ENCODE results near the gene CP. TPM values are rescaled to one million over a fixed set of nuclear protein-coding genes. Genes with fewer than 3 reads are reported as not detected.
"Not testable (repeated sequence)": the region's sequence is repeated elsewhere in the genome, so short reads cannot be mapped to it uniquely, and the experiment has no call there.

CP gene
- polyA plus RNA-seq, 1 donor (not counting 4 experiments of a cell fraction or from before 2014, with no cell fraction given), result 0.03 TPM

DNA sequence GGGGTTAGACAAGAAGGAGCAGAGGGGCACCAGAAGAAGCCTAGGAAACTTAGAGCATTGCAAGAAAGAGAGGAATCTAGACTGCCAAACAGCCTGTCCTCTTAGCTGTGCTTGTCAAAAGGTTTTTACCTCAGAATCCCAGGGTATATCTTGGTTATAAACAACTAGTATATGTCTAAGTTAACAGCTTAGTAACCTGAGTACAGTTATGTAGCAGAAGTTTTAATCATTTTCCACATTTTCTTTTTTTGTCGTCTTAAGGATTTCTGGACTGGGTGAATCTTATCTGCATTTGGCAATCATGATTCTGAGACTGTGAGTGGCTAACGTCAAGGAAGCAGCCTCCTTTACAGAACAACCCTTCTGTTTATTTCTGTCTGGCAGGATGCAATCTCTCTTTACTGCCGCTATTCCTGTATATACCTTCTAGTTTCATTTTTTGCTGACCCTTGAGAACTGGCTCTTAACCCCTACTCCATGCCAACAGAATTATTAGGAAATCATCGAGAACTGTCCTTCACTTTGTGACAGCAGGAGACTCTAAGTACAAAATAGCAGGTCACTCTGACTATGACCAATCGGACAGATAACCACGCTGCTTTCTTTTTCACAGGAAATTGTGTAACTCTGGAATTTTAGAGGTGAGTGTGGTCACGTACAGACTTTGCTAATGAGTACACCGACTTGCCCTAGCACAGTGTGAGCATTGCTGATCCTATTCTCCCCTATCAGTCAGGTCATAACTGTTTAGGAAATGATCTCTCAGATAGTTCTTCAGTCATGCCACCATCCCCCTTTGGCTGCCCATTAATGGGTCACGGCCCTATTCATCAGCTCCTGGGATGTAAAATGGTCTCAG, 3.3 kb upstream of the CP start:
- H3K4me3 ChIP-seq (ENCODE audit: control insufficient read depth in 2 of 3, extremely low read depth in 1 of 3, insufficient read depth in 2 of 3, low read depth in 1 of 3, low read length in 3 of 3), result peak overlapping the region; percentile 18 to 40 (median 29)
- peak overlapping the region; percentile 56 for H3K27ac ChIP-seq (ENCODE audit: control insufficient read depth, insufficient read depth, low read length)
- dilution Hi-C loops (cut with MboI; ENCODE audit: extremely low pct_ligation_motif_present, low sequenced_read_pairs), result no loop called here
- H3K9ac ChIP-seq (ENCODE audit: control insufficient read depth, extremely low read depth, insufficient read depth, low read length), result peak overlapping the region; percentile 36
- no peaks in the 10 kb centered on the region for H3K9me3 ChIP-seq (ENCODE audit: control insufficient read depth, low read depth, low read length)
- peak overlapping the region; percentile 74 for H2AFZ ChIP-seq (ENCODE audit: control insufficient read depth, low read length)
- H3K79me2 ChIP-seq (ENCODE audit: control insufficient read depth, insufficient read depth, low read length), result no peaks in the 10 kb centered on the region
- H3K4me1 ChIP-seq (ENCODE audit: control insufficient read depth, extremely low read depth, insufficient read depth, low read length), result peaks cover 7% of the 10 kb centered on the region
- DNase-seq (ENCODE audit: low read depth, low spot score) (no peak), FAIRE-seq (peak; percentile 79)
- H3K4me2 ChIP-seq (ENCODE audit: control insufficient read depth, extremely low read depth, insufficient read depth, low read depth, low read length), result peak overlapping the region; percentile 77
- H3K36me3 ChIP-seq (ENCODE audit: control insufficient read depth in 2 of 2, extremely low read depth in 1 of 2, insufficient read depth in 2 of 2, low read length in 2 of 2), result no peaks in the 10 kb centered on the region
- no peak for TF ChIP-seq EZH2 (IDR thresholded peaks at IDR 0.05; ENCODE audit: low read length)
- TF ChIP-seq, protein P1, sequence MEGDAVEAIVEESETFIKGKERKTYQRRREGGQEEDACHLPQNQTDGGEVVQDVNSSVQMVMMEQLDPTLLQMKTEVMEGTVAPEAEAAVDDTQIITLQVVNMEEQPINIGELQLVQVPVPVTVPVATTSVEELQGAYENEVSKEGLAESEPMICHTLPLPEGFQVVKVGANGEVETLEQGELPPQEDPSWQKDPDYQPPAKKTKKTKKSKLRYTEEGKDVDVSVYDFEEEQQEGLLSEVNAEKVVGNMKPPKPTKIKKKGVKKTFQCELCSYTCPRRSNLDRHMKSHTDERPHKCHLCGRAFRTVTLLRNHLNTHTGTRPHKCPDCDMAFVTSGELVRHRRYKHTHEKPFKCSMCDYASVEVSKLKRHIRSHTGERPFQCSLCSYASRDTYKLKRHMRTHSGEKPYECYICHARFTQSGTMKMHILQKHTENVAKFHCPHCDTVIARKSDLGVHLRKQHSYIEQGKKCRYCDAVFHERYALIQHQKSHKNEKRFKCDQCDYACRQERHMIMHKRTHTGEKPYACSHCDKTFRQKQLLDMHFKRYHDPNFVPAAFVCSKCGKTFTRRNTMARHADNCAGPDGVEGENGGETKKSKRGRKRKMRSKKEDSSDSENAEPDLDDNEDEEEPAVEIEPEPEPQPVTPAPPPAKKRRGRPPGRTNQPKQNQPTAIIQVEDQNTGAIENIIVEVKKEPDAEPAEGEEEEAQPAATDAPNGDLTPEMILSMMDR (optimal IDR thresholded peaks at IDR 0.05 in 1 of 3, IDR thresholded peaks at IDR 0.05 in 1 of 3, conservative IDR thresholded peaks at IDR 0.05 in 1 of 3; ENCODE audit: extremely low read depth in 1 of 3, insufficient read depth in 2 of 3, low read length in 3 of 3), result no peak
- no peaks in the 10 kb centered on the region for H3K9me1 ChIP-seq (ENCODE audit: control insufficient read depth, extremely low read depth, insufficient read depth, low read length)
- no peaks in the 10 kb centered on the region for H3K27me3 ChIP-seq (ENCODE audit: control insufficient read depth, extremely low read depth, insufficient read depth, low read length)
- H4K20me1 ChIP-seq (ENCODE audit: control insufficient read depth, extremely low read depth, insufficient read depth, low read length), result no peaks in the 10 kb centered on the region

DNA sequence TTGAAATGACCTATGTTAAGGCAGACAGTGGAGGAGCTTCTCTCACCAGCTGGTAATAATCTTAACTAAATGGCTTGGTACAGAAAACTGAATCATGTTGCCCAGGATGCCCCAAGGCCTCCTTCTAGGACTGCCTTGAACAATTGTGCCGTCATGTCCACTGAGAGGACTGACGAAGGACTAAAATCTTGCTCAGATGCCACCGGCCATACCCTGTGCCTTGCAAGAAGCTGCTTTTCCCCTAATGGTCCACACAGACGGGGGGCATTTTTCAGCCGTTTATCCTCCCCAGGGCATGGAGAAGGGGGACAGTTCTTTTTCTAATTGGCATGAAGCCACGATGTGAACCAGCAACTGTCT, 1.8 kb upstream of the CP start:
- Histone ChIP-seq H3K4me2 (ENCODE audit: control insufficient read depth, extremely low read depth, insufficient read depth, low read depth, low read length) (no peak overlapping the region), H3K36me3 (ENCODE audit: control insufficient read depth in 2 of 2, extremely low read depth in 1 of 2, insufficient read depth in 2 of 2, low read length in 2 of 2) (no peaks in the 10 kb centered on the region), H4K20me1 (ENCODE audit: control insufficient read depth, extremely low read depth, insufficient read depth, low read length) (no peaks in the 10 kb centered on the region), H3K4me1 (ENCODE audit: control insufficient read depth, extremely low read depth, insufficient read depth, low read length) (peaks cover 7% of the 10 kb centered on the region), H3K4me3 (ENCODE audit: control insufficient read depth in 2 of 3, extremely low read depth in 1 of 3, insufficient read depth in 2 of 3, low read depth in 1 of 3, low read length in 3 of 3) (no peak overlapping the region), H3K79me2 (ENCODE audit: control insufficient read depth, insufficient read depth, low read length) (no peaks in the 10 kb centered on the region), H3K27ac (ENCODE audit: control insufficient read depth, insufficient read depth, low read length) (no peak overlapping the region), H3K27me3 (ENCODE audit: control insufficient read depth, extremely low read depth, insufficient read depth, low read length) (no peaks in the 10 kb centered on the region), H3K9me3 (ENCODE audit: control insufficient read depth, low read depth, low read length) (no peaks in the 10 kb centered on the region), H2AFZ (ENCODE audit: control insufficient read depth, low read length) (no peak overlapping the region), H3K9ac (ENCODE audit: control insufficient read depth, extremely low read depth, insufficient read depth, low read length) (no peak overlapping the region), H3K9me1 (ENCODE audit: control insufficient read depth, extremely low read depth, insufficient read depth, low read length) (no peaks in the 10 kb centered on the region)
- FAIRE-seq (no peak), DNase-seq (ENCODE audit: low read depth, low spot score) (no peak)
- dilution Hi-C loops (cut with MboI; ENCODE audit: extremely low pct_ligation_motif_present, low sequenced_read_pairs), result no loop called here
- TF ChIP-seq EZH2 (IDR thresholded peaks at IDR 0.05; ENCODE audit: low read length), result no peak
- TF ChIP-seq, protein P1 (optimal IDR thresholded peaks at IDR 0.05 in 1 of 3, IDR thresholded peaks at IDR 0.05 in 1 of 3, conservative IDR thresholded peaks at IDR 0.05 in 1 of 3; ENCODE audit: extremely low read depth in 1 of 3, insufficient read depth in 2 of 3, low read length in 3 of 3), result no peak

DNA sequence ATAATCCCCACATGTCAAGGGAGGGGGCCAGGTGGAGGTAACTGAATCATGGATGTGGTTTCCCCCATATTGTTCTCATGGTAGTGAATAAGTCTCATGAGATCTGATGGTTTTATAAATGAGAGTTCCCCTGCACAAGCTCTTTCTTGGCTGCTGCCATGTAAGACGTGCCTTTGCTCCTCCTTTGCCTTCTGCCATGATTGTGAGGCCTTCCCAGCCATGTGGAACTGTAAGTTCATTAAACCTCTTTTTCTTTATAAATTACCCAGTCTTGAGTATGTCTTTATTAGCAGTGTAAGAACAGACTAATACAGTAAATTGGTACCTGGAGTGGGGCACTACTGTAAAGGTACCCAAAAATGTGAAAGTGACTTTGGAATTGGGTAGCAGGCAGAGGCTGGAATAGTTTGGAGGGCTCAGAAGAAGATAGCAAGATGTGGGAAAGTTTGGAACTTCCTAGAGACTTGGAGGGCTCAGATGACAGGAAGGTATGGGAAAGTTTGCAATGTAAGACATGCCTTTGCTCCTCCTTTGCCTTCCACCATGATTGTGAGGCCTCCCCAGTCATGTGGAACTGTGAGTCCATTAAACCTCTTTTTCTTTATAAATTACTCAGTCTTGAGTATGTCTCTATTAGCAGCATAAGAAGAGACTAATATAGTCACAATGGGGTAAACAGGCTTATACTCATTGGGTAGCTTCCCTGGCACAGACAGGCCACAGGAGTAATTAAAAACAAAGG, 2.1 kb downstream of the CP start:
- H2AFZ ChIP-seq (ENCODE audit: control insufficient read depth, low read length); H3K9me3 ChIP-seq (ENCODE audit: control insufficient read depth, low read depth, low read length); FAIRE-seq; H3K4me1 ChIP-seq (ENCODE audit: control insufficient read depth, extremely low read depth, insufficient read depth, low read length); H3K4me2 ChIP-seq (ENCODE audit: control insufficient read depth, extremely low read depth, insufficient read depth, low read depth, low read length); H3K27ac ChIP-seq (ENCODE audit: control insufficient read depth, insufficient read depth, low read length); H3K79me2 ChIP-seq (ENCODE audit: control insufficient read depth, insufficient read depth, low read length); dilution Hi-C loops (cut with MboI; ENCODE audit: extremely low pct_ligation_motif_present, low sequenced_read_pairs); H3K9me1 ChIP-seq (ENCODE audit: control insufficient read depth, extremely low read depth, insufficient read depth, low read length); H4K20me1 ChIP-seq (ENCODE audit: control insufficient read depth, extremely low read depth, insufficient read depth, low read length); H3K4me3 ChIP-seq (ENCODE audit: control insufficient read depth in 2 of 3, extremely low read depth in 1 of 3, insufficient read depth in 2 of 3, low read depth in 1 of 3, low read length in 3 of 3); H3K27me3 ChIP-seq (ENCODE audit: control insufficient read depth, extremely low read depth, insufficient read depth, low read length); DNase-seq (ENCODE audit: low read depth, low spot score); H3K36me3 ChIP-seq (ENCODE audit: control insufficient read depth in 2 of 2, extremely low read depth in 1 of 2, insufficient read depth in 2 of 2, low read length in 2 of 2); H3K9ac ChIP-seq (ENCODE audit: control insufficient read depth, extremely low read depth, insufficient read depth, low read length): not testable (repeated sequence)

Data from keratinocyte (primary cell).